Esophagus muscularis mucosa (tissue), 4 donors: ENCODE measurements around the gene P2RX2.

Source experiments
- CTCF ChIP-seq, 3 experiments: fragments of 200-600 bp in 2 of 3; fragments of 450-650 bp in 1 of 3; sonication (generic) in 2 of 3; IDR thresholded peaks; one replicate each; pipeline ENCODE4 v1.5.1; 2017 to 2019; ENCODE audit warnings: antibody characterized with exemption in 3 of 3, mild to moderate bottlenecking in 2 of 3, moderate library complexity in 1 of 3
- EP300 ChIP-seq: sonication (generic); formaldehyde crosslinking; IDR thresholded peaks from one replicate; pipeline ENCODE4 v1.6.1; 2017; ENCODE audit warnings: antibody characterized with exemption
- POLR2AphosphoS5 ChIP-seq, 2 donors: sonication (generic); formaldehyde crosslinking; IDR thresholded peaks; one replicate each; pipeline ENCODE4 v1.6.1; 2017; ENCODE audit warnings: antibody characterized with exemption in 2 of 2

- TF ChIP-seq CTCF (IDR thresholded peaks at IDR 0.05) = no peak
- TF ChIP-seq POLR2AphosphoS5 (IDR thresholded peaks at IDR 0.05) = no peak
- TF ChIP-seq EP300 = no peak
Observed at GRCh38 chr12:132572801-132573760, 45.5 kb upstream of the P2RX2 start.
